Measurements from ENCODE around the gene WDR64.
A peak's percentile ranks its signal among the peaks of the same experiment; 100 is the strongest.

Gene WDR64

DNA sequence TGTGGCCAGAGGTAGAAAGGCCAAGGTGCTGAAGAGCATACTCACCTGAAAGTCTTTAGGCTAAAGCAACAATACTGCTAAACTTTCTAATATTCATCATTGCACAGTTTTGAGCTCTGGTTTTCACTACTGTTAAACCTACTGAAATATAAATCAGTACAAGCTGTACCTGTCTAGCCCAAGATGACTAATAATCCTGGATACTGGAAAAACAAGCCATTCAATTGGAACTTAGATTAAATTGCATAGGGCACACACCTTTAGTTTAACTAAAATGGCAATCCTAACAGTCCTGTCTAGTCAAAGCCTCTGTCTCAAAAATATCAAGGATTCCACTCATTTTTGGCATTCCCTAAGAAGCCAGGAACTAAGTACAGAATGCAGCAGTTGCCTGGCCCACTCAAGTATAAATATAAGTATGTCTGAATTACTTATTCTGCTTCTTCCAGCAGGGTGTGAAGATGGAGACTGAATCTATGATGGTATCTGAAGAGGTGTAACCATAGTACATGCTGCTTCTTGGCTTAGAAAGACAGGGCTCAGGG, 15.0 kb upstream of the WDR64 start:
- Histone ChIP-seq H2BK12ac (ENCODE audit: low read length) (no peak overlapping the region), H3K14ac (ENCODE audit: low read length) (no peak overlapping the region), H3K23ac (ENCODE audit: low read depth, low read length, poor library complexity) (no peak overlapping the region), H3K4me1 (ENCODE audit: control insufficient read depth in 2 of 2, insufficient read depth in 1 of 2, low read depth in 1 of 2, low read length in 2 of 2) (peaks cover 5 to 8% of the 10 kb centered on the region in 2 donors), H2BK120ac (ENCODE audit: low read depth, low read length) (no peak overlapping the region), H2AFZ (ENCODE audit: low read length) (no peak overlapping the region), H2AK5ac (ENCODE audit: low read depth, low read length) (no peak overlapping the region), H3K9me3 (replicated peaks in 1 of 2; ENCODE audit: control insufficient read depth in 2 of 2, insufficient read depth in 1 of 2, low read depth in 1 of 2, low read length in 2 of 2) (peaks cover 0 to 43% of the 10 kb centered on the region in 2 donors), H3K4me3 (ENCODE audit: low read length in 2 of 2) (no peak overlapping the region), H4K8ac (ENCODE audit: low read depth, low read length) (no peak overlapping the region), H3K27me3 (ENCODE audit: control insufficient read depth in 3 of 3, insufficient read depth in 3 of 3, low read depth in 1 of 3, low read length in 3 of 3) (no peaks in the 10 kb centered on the region), H3K9ac (ENCODE audit: low read depth, low read length, poor library complexity) (no peak overlapping the region), H3K36me3 (replicated peaks in 1 of 2; ENCODE audit: control insufficient read depth in 2 of 2, insufficient read depth in 2 of 2, low read length in 2 of 2) (peaks cover 8 to 62% of the 10 kb centered on the region in 2 donors), H3K4me2 (ENCODE audit: insufficient read depth, low read length, poor library complexity, severe bottlenecking) (no peak overlapping the region), H3K79me1 (ENCODE audit: low read depth, low read length) (peaks cover 1% of the 10 kb centered on the region), H3K18ac (ENCODE audit: low read length) (no peak overlapping the region), H3K27ac (replicated peaks; ENCODE audit: low read length) (no peak overlapping the region), H2BK15ac (ENCODE audit: low read length) (no peak overlapping the region), H3K4ac (ENCODE audit: low read length) (no peak overlapping the region), H4K91ac (ENCODE audit: low read depth, low read length, poor library complexity) (no peak overlapping the region), H2BK5ac (ENCODE audit: low read length) (no peak overlapping the region)
- DNase-seq (ENCODE audit: low spot score): no peak

DNA sequence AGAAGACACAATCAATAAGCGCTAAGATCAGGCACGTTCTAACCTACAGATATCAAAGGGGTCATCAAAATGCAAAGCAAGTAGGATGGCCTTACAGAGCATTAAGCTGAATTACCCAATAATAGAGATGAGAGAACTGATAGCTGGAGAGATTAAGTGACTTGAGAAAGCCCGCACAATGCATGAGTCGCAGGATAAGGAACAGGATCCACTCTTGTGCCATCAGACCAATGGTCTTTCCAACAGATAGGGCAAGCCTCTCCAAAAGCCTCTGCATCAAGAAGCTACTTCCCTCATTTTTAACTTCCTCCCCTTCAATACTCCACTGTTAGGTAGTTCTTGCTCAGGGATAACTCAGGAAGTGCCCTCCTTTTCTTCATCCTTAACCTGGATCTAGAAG, 14.5 kb upstream of the WDR64 start:
- DNase-seq (ENCODE audit: low spot score): no peak
- no peak overlapping the region for H2AFZ ChIP-seq (ENCODE audit: low read length)
- H3K23ac ChIP-seq (ENCODE audit: low read depth, low read length, poor library complexity): no peak overlapping the region
- H2AK5ac ChIP-seq (ENCODE audit: low read depth, low read length): no peak overlapping the region
- H3K4me3 ChIP-seq (ENCODE audit: low read length in 2 of 2): no peak overlapping the region
- no peak overlapping the region for H3K4ac ChIP-seq (ENCODE audit: low read length)
- no peaks in the 10 kb centered on the region for H3K27me3 ChIP-seq (ENCODE audit: control insufficient read depth in 3 of 3, insufficient read depth in 3 of 3, low read depth in 1 of 3, low read length in 3 of 3)
- no peak overlapping the region for H3K27ac ChIP-seq (replicated peaks; ENCODE audit: low read length)
- H3K9me3 ChIP-seq (replicated peaks in 1 of 2; ENCODE audit: control insufficient read depth in 2 of 2, insufficient read depth in 1 of 2, low read depth in 1 of 2, low read length in 2 of 2): peaks cover 0 to 38% of the 10 kb centered on the region in 2 donors
- no peak overlapping the region for H3K9ac ChIP-seq (ENCODE audit: low read depth, low read length, poor library complexity)
- H4K8ac ChIP-seq (ENCODE audit: low read depth, low read length): no peak overlapping the region
- whole genome bisulfite sequencing, 2 donors (ENCODE audit: extremely low coverage in 2 of 2, insufficient read length in 2 of 2, insufficient replicate concordance in 1 of 2): no CpG with 5 or more reads among the region's 4 CpGs
- H3K18ac ChIP-seq (ENCODE audit: low read length): no peak overlapping the region
- H4K91ac ChIP-seq (ENCODE audit: low read depth, low read length, poor library complexity): no peak overlapping the region
- no peak overlapping the region for H2BK12ac ChIP-seq (ENCODE audit: low read length)
- H3K4me2 ChIP-seq (ENCODE audit: insufficient read depth, low read length, poor library complexity, severe bottlenecking): no peak overlapping the region
- H3K14ac ChIP-seq (ENCODE audit: low read length): no peak overlapping the region
- peaks cover 8 to 58% of the 10 kb centered on the region in 2 donors for H3K36me3 ChIP-seq (replicated peaks in 1 of 2; ENCODE audit: control insufficient read depth in 2 of 2, insufficient read depth in 2 of 2, low read length in 2 of 2)
- H3K4me1 ChIP-seq (ENCODE audit: control insufficient read depth in 2 of 2, insufficient read depth in 1 of 2, low read depth in 1 of 2, low read length in 2 of 2): peaks cover 5 to 8% of the 10 kb centered on the region in 2 donors
- H2BK5ac ChIP-seq (ENCODE audit: low read length): no peak overlapping the region
- no peak overlapping the region for H2BK15ac ChIP-seq (ENCODE audit: low read length)
- H3K79me1 ChIP-seq (ENCODE audit: low read depth, low read length): peaks cover 1% of the 10 kb centered on the region
- H2BK120ac ChIP-seq (ENCODE audit: low read depth, low read length): no peak overlapping the region

DNA sequence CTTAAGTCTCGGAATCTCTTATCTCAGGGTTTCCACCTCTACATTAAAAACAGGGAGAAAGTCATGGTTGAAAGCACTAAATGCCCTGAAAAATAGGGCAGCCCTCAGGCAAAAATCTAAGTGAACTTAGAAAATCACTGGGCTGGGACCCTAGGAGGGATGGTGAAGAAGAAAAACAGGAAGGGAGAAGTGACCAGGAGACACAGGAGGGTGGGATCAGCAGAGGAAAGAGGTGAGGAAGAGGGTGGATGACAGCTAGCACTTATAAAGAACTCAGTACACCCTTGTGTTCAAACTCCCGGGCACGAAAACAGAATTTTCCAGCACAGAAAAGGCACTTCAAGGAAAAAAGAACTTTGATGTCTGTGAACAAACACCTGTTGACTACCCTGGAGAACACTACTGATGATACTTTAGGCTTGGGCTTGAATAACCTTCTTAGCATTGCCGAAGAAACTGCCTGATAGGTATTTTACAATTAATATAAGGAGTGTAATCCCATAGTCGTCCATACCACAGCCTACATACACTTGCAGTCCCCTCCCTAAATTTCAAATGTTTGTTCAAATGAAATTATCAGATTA, 13.9 kb upstream of the WDR64 start:
- H3K4me3 ChIP-seq (ENCODE audit: low read length in 2 of 2): peak overlapping the region in 1 of 2 donors; percentile 95
- no peak overlapping the region for H3K14ac ChIP-seq (ENCODE audit: low read length)

DNA sequence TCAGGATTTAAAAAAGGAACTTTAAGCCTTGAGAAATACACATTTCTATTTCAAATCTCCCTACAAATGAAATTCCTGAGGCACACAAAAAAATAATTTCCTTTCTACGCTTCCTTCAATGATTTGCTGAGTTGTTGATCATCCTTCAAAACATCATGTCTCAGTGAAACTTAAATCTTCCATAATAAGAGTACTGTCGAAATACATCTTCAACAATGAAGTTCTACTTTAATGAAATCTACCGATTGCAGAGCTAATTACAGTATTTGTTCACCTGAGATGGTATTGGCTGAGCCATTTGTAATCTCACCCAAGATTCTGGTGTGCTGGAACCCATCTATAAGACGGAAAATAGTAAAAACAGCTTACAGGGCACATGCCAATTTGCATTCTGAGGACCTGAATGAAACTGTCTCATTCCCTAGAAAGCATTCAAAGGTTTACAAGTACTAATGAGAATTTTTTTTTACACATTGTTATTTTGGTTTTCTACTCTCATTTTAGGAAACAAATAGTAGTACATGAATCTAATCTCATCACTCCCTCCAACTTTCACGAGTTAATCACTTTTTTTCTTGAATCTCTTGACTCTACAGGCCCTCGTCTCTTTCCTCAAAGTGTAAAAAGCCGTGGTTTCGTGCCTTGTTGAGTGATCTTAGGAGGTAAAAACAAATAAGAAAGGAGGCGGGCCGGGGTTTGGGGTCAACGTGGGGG, 13.0 kb upstream of the WDR64 start:
- no peak overlapping the region for H2AK5ac ChIP-seq (ENCODE audit: low read depth, low read length)
- H3K9me3 ChIP-seq (replicated peaks in 1 of 2; ENCODE audit: control insufficient read depth in 2 of 2, insufficient read depth in 1 of 2, low read depth in 1 of 2, low read length in 2 of 2): peaks cover 0 to 35% of the 10 kb centered on the region in 2 donors
- no peak overlapping the region for H2BK12ac ChIP-seq (ENCODE audit: low read length)
- H2AFZ ChIP-seq (ENCODE audit: low read length): peak overlapping the region; percentile 95
- DNase-seq (ENCODE audit: low spot score): peak; percentile 23
- peak overlapping the region; percentile 70 for H3K9ac ChIP-seq (ENCODE audit: low read depth, low read length, poor library complexity)
- peaks cover 1% of the 10 kb centered on the region for H3K79me1 ChIP-seq (ENCODE audit: low read depth, low read length)
- peaks cover 6 to 43% of the 10 kb centered on the region in 2 donors for H3K36me3 ChIP-seq (replicated peaks in 1 of 2; ENCODE audit: control insufficient read depth in 2 of 2, insufficient read depth in 2 of 2, low read length in 2 of 2)
- H3K4ac ChIP-seq (ENCODE audit: low read length): no peak overlapping the region
- H2BK15ac ChIP-seq (ENCODE audit: low read length): no peak overlapping the region
- no CpG with 5 or more reads among the region's 11 CpGs for WGBS, 2 donors (ENCODE audit: extremely low coverage in 2 of 2, insufficient read length in 2 of 2, insufficient replicate concordance in 1 of 2)
- no peak overlapping the region for H4K91ac ChIP-seq (ENCODE audit: low read depth, low read length, poor library complexity)
- no peak overlapping the region for H3K14ac ChIP-seq (ENCODE audit: low read length)
- peak overlapping the region; percentile 95 for H3K4me3 ChIP-seq (ENCODE audit: low read length in 2 of 2)
- H3K4me1 ChIP-seq (ENCODE audit: control insufficient read depth in 2 of 2, insufficient read depth in 1 of 2, low read depth in 1 of 2, low read length in 2 of 2): peaks cover 5 to 8% of the 10 kb centered on the region in 2 donors
- no peak overlapping the region for H2BK5ac ChIP-seq (ENCODE audit: low read length)
- no peak overlapping the region for H3K27ac ChIP-seq (replicated peaks; ENCODE audit: low read length)
- no peak overlapping the region for H2BK120ac ChIP-seq (ENCODE audit: low read depth, low read length)
- peak overlapping the region; percentile 46 for H3K4me2 ChIP-seq (ENCODE audit: insufficient read depth, low read length, poor library complexity, severe bottlenecking)
- no peaks in the 10 kb centered on the region for H3K27me3 ChIP-seq (ENCODE audit: control insufficient read depth in 3 of 3, insufficient read depth in 3 of 3, low read depth in 1 of 3, low read length in 3 of 3)
- no peak overlapping the region for H4K8ac ChIP-seq (ENCODE audit: low read depth, low read length)
- H3K18ac ChIP-seq (ENCODE audit: low read length): no peak overlapping the region
- no peak overlapping the region for H3K23ac ChIP-seq (ENCODE audit: low read depth, low read length, poor library complexity)

More for the DNA sequence above, 13.9 kb upstream of the WDR64 start:
- Histone ChIP-seq H2BK5ac (ENCODE audit: low read length) (no peak overlapping the region), H4K91ac (ENCODE audit: low read depth, low read length, poor library complexity) (no peak overlapping the region), H3K4me2 (ENCODE audit: insufficient read depth, low read length, poor library complexity, severe bottlenecking) (peak overlapping the region; percentile 21), H4K8ac (ENCODE audit: low read depth, low read length) (no peak overlapping the region), H3K18ac (ENCODE audit: low read length) (no peak overlapping the region), H3K4me1 (ENCODE audit: control insufficient read depth in 2 of 2, insufficient read depth in 1 of 2, low read depth in 1 of 2, low read length in 2 of 2) (peaks cover 5 to 8% of the 10 kb centered on the region in 2 donors), H2BK120ac (ENCODE audit: low read depth, low read length) (no peak overlapping the region), H3K27ac (replicated peaks; ENCODE audit: low read length) (no peak overlapping the region), H2AFZ (ENCODE audit: low read length) (no peak overlapping the region), H3K9me3 (replicated peaks in 1 of 2; ENCODE audit: control insufficient read depth in 2 of 2, insufficient read depth in 1 of 2, low read depth in 1 of 2, low read length in 2 of 2) (peaks cover 0 to 37% of the 10 kb centered on the region in 2 donors), H2BK12ac (ENCODE audit: low read length) (no peak overlapping the region), H3K27me3 (ENCODE audit: control insufficient read depth in 3 of 3, insufficient read depth in 3 of 3, low read depth in 1 of 3, low read length in 3 of 3) (no peaks in the 10 kb centered on the region), H2BK15ac (ENCODE audit: low read length) (no peak overlapping the region), H3K79me1 (ENCODE audit: low read depth, low read length) (peaks cover 1% of the 10 kb centered on the region), H3K23ac (ENCODE audit: low read depth, low read length, poor library complexity) (no peak overlapping the region), H2AK5ac (ENCODE audit: low read depth, low read length) (no peak overlapping the region), H3K9ac (ENCODE audit: low read depth, low read length, poor library complexity) (no peak overlapping the region), H3K36me3 (replicated peaks in 1 of 2; ENCODE audit: control insufficient read depth in 2 of 2, insufficient read depth in 2 of 2, low read length in 2 of 2) (peaks cover 8 to 52% of the 10 kb centered on the region in 2 donors), H3K4ac (ENCODE audit: low read length) (no peak overlapping the region)
- no CpG with 5 or more reads among the region's 5 CpGs for WGBS, 2 donors (ENCODE audit: extremely low coverage in 2 of 2, insufficient read length in 2 of 2, insufficient replicate concordance in 1 of 2)
- no peak for DNase-seq (ENCODE audit: low spot score)
